NCI-H2227 (cell line): ENCODE results near the gene GALNT4.

Experiments
- DNase-seq: peaks from one replicate; lab custom pipeline; 2025; ENCODE audit not compliant: unreplicated experiment; lab: John Stamatoyannopoulos, UW

Gene GALNT4

GRCh38 chr12:89537389-89537788 lies 12.8 kb upstream of the GALNT4 start:
- DNase-seq, result no peak

DNA sequence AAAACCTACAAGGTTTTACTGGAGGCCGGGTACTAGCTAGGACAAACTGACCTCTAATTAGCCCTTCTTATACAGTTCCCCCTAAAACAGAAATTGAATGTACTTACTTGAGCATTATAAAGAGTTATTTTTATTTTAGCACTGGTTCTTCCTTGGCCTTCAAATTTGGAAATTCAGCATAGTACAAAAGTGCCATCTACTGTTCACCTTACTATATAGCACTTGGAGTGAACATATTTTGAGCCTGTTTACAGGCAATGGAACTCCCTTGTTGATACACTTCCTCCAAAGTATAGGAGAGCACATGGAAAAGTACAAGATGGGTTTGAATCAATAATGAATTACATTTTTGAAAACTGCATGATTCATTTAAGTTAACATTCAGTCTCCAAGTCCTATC lies 5.1 kb upstream of the GALNT4 start:
- DNase-seq, result peak; percentile 53

DNA sequence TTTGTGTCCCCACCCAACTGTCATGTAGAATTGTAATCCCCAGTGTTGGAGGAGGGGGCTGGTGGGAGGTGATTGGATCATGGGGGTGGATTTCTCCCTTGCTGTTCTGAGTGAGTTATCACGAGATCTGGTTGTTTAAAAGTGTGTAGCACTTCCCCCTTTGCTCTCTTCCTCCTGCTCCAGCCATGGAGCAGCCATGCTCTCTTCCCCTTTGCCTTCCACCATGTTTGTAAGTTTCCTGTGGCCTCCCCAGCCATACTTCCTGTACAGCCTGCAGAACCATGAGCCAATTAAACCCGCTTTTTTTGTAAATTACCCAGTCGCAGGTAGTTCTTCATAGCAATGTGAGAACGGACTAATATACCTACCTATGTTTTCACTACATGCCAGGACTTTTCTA lies 3.8 kb upstream of the GALNT4 start:
- no peak for DNase-seq

- peak; percentile 85 for DNase-seq
These were observed 1.5 kb upstream of the GALNT4 start, which contains the start of gene POC1B for GRCh38 chr12:89525824-89526770. TSS of gene POC1B (minus strand) at chr12:89526047. CDS start at chr12:89525895, 152 bp downstream.

DNA sequence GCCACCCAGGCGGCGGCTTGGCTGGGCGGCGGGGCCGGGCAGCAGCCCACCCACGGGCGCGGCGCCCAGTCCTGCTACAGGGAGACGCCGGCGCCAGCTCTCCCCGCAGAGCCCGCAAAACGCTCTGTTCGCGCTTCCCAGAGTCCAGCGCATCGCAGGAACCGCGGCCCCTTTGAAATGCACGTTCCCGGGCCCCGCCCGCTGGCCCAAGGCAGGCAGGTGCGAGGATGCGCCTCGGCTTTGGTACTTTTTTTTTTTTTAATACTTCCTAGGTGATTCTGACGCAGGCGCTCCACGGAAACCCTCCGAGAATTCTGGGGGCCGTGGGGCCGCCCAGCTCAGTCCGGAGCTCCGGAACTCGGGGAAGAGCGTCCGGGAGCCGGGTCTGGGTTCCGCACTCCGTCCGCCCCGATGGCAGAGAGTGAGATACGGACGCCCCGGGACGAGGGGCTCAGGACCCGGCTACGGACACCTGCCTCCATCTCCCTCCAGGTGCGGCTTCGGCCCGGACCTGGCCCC lies 768 bp upstream of the GALNT4 start:
- DNase-seq, result peak; percentile 62

DNA sequence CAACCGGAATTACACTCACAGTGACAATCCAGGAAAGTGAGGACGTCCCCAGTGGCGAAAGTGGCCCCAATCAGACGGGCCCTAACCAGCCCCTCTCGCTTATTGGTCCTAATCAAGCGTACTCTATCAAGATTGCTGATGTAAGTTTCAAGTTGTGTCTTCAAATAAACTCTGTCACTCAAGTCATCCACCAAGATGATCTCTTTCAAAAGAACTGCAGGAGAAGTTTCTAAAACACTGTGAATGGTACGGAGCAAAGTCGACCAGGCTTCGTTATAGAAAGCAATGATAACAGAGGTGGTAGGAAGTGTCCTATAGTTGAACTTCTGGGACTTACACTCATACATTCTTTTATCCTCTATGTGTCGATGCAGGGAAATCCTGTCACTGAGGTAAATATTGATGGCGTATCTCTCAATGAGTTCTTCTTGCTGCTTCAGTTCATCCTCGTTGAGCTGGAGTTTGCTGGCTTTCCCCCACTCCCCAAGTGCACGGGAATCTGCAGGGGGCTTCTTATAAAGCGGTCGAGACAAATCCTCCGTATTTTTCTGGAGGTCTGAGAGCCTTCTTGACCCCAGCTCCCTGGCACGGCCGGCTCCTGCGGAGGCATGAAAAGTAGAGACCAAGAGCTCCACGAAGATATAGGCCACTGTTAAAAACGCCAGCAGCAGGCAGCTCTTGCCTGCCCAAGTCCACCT lies 604 bp downstream of the GALNT4 start:
- DNase-seq, result no peak

GRCh38 chr12:89523393-89523792 lies 1.2 kb downstream of the GALNT4 start:
- DNase-seq, result no peak

GRCh38 chr12:89521364-89522223 lies 3.0 kb downstream of the GALNT4 start:
- DNase-seq, result no peak

GRCh38 chr12:89517720-89518119 lies 6.9 kb downstream of the GALNT4 start:
- DNase-seq, result no peak

DNA sequence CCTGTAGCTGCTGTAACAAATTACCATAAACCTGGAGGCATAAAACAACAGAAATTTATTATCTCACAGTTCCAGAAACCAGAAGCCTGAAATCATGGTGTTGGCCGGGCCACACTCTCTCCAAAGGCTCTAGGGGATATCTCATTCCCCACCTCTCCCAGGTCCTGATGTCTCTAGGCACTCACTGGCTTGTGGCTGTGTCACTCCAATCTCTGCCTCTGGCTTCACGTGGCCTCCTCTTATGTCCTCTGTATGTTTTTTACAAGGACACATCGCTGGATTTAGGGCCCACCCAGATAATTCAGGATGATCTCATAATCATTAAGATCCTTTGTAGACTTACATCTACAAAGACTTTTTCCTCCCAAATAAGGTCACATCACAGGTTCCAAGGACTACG lies 8.0 kb downstream of the GALNT4 start:
- no peak for DNase-seq

DNA sequence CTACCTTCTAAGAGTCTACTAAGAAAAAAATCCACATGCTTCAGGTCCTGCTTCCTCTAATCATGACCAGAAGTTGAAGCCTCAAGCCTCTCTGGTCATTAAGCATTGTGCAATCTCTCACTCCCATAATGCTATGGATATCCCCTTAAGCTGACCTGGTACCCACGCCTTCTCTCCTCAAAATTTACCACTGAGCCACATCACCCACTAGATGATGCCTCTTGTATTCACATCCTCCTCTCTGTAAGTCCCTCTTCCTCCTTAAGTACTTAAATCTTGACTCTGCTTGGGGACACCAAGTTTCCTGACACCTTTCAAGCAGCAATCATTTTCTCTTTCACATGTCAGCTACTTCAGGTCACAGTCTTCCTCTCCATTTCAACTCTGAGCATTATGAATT lies 9.8 kb downstream of the GALNT4 start:
- DNase-seq, result no peak

- DNase-seq, result no peak
These were observed 11.1 kb downstream of the GALNT4 start for GRCh38 chr12:89513544-89513943.

- DNase-seq, result no peak
These were observed 17.4 kb downstream of the GALNT4 start for GRCh38 chr12:89507015-89507824.

- no peak for DNase-seq
These were observed 18.5 kb downstream of the GALNT4 start for GRCh38 chr12:89506050-89506449.

- no peak for DNase-seq
These were observed 19.8 kb downstream of the GALNT4 start for GRCh38 chr12:89504560-89505346.

DNA sequence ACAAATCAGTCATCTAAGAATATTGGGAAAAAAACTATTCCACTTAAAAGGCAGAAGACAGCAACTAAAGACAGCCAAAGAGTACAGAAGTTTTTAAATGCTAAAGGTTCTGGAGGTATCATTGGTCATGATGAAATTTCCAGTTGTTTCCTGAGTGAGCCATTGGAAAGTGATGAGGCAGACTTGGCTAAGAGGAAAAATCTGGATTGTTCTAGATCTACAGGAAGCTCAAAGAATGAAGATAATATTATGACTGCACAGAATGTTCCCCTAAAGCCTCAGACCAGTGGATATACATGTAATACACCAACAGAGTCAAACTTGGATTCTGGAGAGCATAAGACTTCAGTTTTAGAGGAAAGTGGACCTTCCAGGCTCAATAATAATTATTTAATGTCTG lies 22.8 kb downstream of the GALNT4 start:
- no peak for DNase-seq

GRCh38 chr12:89499857-89500256 lies 24.7 kb downstream of the GALNT4 start:
- DNase-seq, result no peak

GRCh38 chr12:89497467-89497866 lies 27.1 kb downstream of the GALNT4 start:
- no peak for DNase-seq

DNA sequence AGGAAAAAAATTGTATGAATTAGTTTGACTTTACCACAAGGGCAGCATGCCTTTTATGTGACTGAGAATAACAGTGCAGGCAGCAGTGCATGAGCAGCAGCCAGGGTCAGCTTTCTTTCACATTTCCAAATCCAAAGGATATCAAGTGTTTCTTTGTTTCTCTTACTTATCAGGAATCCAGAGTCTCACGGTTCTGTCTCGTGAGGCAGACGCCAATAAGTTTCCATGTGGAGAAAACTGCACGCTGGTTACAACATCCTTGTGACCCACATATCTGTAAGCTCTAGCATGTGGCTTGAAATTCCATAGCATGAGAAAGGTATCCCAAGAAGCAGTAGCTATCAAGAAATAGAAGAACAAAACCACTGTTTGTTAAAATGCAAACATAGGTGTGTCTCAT lies 27.6 kb downstream of the GALNT4 start:
- no peak for DNase-seq
